ENCODE measurements around the gene RBFOX2. TPM values are rescaled to one million over a fixed set of nuclear protein-coding genes. Genes with fewer than 3 reads are reported as not detected.

The RBFOX2 gene
- total and polyA plus RNA-seq, 2 of the 8 experiments (the other 6 are each of a cell fraction or from before 2014, with no cell fraction given) = 121 to 122 TPM

DNA sequence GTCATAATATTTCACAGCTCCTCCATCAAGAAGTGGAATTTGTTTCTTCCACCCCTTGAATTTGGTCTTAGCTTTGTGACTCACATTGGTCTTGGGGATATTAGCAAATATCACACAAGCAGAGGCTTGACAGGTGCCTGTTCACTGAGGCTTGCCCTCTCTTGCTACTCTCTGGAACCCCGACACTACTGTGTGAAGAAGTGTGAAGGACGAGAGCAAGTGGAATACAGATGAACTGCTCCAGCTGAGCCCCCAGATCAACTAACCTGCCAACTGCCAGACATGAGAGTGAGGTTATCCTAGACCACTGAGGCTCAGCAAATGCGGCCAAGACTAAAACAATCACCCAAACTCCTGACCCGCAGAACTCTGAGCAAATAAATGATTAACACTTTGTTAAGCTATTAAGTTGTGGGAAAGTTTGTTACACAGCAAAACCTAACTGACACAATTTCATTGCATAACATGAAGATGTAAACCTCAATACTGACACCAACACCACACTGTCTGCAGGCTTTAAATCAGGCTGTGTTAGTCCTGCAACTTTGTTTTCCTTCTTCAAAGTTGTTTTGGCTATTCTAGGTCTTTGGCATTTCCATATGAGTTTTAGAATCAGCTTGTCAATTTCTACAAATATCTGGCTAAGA is 168.4 kb downstream of the RBFOX2 start (continued):
- TF ChIP-seq, protein P1, sequence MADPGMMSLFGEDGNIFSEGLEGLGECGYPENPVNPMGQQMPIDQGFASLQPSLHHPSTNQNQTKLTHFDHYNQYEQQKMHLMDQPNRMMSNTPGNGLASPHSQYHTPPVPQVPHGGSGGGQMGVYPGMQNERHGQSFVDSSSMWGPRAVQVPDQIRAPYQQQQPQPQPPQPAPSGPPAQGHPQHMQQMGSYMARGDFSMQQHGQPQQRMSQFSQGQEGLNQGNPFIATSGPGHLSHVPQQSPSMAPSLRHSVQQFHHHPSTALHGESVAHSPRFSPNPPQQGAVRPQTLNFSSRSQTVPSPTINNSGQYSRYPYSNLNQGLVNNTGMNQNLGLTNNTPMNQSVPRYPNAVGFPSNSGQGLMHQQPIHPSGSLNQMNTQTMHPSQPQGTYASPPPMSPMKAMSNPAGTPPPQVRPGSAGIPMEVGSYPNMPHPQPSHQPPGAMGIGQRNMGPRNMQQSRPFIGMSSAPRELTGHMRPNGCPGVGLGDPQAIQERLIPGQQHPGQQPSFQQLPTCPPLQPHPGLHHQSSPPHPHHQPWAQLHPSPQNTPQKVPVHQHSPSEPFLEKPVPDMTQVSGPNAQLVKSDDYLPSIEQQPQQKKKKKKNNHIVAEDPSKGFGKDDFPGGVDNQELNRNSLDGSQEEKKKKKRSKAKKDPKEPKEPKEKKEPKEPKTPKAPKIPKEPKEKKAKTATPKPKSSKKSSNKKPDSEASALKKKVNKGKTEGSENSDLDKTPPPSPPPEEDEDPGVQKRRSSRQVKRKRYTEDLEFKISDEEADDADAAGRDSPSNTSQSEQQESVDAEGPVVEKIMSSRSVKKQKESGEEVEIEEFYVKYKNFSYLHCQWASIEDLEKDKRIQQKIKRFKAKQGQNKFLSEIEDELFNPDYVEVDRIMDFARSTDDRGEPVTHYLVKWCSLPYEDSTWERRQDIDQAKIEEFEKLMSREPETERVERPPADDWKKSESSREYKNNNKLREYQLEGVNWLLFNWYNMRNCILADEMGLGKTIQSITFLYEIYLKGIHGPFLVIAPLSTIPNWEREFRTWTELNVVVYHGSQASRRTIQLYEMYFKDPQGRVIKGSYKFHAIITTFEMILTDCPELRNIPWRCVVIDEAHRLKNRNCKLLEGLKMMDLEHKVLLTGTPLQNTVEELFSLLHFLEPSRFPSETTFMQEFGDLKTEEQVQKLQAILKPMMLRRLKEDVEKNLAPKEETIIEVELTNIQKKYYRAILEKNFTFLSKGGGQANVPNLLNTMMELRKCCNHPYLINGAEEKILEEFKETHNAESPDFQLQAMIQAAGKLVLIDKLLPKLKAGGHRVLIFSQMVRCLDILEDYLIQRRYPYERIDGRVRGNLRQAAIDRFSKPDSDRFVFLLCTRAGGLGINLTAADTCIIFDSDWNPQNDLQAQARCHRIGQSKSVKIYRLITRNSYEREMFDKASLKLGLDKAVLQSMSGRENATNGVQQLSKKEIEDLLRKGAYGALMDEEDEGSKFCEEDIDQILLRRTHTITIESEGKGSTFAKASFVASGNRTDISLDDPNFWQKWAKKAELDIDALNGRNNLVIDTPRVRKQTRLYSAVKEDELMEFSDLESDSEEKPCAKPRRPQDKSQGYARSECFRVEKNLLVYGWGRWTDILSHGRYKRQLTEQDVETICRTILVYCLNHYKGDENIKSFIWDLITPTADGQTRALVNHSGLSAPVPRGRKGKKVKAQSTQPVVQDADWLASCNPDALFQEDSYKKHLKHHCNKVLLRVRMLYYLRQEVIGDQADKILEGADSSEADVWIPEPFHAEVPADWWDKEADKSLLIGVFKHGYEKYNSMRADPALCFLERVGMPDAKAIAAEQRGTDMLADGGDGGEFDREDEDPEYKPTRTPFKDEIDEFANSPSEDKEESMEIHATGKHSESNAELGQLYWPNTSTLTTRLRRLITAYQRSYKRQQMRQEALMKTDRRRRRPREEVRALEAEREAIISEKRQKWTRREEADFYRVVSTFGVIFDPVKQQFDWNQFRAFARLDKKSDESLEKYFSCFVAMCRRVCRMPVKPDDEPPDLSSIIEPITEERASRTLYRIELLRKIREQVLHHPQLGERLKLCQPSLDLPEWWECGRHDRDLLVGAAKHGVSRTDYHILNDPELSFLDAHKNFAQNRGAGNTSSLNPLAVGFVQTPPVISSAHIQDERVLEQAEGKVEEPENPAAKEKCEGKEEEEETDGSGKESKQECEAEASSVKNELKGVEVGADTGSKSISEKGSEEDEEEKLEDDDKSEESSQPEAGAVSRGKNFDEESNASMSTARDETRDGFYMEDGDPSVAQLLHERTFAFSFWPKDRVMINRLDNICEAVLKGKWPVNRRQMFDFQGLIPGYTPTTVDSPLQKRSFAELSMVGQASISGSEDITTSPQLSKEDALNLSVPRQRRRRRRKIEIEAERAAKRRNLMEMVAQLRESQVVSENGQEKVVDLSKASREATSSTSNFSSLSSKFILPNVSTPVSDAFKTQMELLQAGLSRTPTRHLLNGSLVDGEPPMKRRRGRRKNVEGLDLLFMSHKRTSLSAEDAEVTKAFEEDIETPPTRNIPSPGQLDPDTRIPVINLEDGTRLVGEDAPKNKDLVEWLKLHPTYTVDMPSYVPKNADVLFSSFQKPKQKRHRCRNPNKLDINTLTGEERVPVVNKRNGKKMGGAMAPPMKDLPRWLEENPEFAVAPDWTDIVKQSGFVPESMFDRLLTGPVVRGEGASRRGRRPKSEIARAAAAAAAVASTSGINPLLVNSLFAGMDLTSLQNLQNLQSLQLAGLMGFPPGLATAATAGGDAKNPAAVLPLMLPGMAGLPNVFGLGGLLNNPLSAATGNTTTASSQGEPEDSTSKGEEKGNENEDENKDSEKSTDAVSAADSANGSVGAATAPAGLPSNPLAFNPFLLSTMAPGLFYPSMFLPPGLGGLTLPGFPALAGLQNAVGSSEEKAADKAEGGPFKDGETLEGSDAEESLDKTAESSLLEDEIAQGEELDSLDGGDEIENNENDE (IDR thresholded peaks at IDR 0.05; ENCODE audit: insufficient replicate concordance, low read length) = no peak
- TF ChIP-seq TCF12 (IDR thresholded peaks at IDR 0.05; ENCODE audit: low read depth, low read length) (no peak), BRCA1 (IDR thresholded peaks at IDR 0.05; ENCODE audit: low read depth, low read length) (no peak), RBBP5 (IDR thresholded peaks at IDR 0.05; ENCODE audit: borderline replicate concordance, low read depth, low read length) (no peak), SAP30 (IDR thresholded peaks at IDR 0.05; ENCODE audit: insufficient read depth, insufficient replicate concordance, low read length) (no peak), EP300 (IDR thresholded peaks at IDR 0.05; ENCODE audit: borderline replicate concordance in 1 of 2, low read depth in 2 of 2, low read length in 2 of 2) (no peak), TAF7 (optimal IDR thresholded peaks at IDR 0.05; ENCODE audit: borderline replicate concordance, low read depth, low read length) (no peak), NANOG (IDR thresholded peaks at IDR 0.05; ENCODE audit: insufficient read depth, low read depth, low read length, poor library complexity, severe bottlenecking) (no peak)
- TF ChIP-seq, protein P2, sequence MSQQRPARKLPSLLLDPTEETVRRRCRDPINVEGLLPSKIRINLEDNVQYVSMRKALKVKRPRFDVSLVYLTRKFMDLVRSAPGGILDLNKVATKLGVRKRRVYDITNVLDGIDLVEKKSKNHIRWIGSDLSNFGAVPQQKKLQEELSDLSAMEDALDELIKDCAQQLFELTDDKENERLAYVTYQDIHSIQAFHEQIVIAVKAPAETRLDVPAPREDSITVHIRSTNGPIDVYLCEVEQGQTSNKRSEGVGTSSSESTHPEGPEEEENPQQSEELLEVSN (IDR thresholded peaks at IDR 0.05) = no peak

All from H1 (cell line).